Hepatocyte (in vitro differentiated cells): ENCODE results near the gene SAFB2. TPM values are rescaled to one million over a fixed set of nuclear protein-coding genes. Genes with fewer than 3 reads are reported as not detected.

Experiments
- DNase-seq: peaks from one replicate; pipeline ENCODE4 v3.0.0-alpha.2; 2016; ENCODE audit warnings: low spot score
- H2AFZ ChIP-seq: fragments of 200-600 bp; sonication (generic); 2 replicates; pipeline ENCODE4 v1.6.0; 2016; ENCODE audit warnings: antibody characterized with exemption, mild to moderate bottlenecking
- H3K27ac ChIP-seq: fragments of 200-600 bp; sonication (generic); 2 replicates; pipeline ENCODE4 v1.5.1; 2016; ENCODE audit warnings: mild to moderate bottlenecking
- H3K27me3 ChIP-seq: fragments of 200-600 bp; sonication (generic); 2 replicates; pipeline ENCODE4 v1.6.1; 2016
- H3K36me3 ChIP-seq: fragments of 200-600 bp; sonication (generic); replicated peaks from 2 replicates; pipeline ENCODE4 v1.5.1; 2016; ENCODE audit warnings: low read depth; ENCODE audit not compliant: insufficient read depth
- H3K4me1 ChIP-seq: fragments of 200-600 bp; sonication (generic); 2 replicates; pipeline ENCODE4 v1.5.1; 2016; ENCODE audit warnings: mild to moderate bottlenecking, moderate library complexity; ENCODE audit not compliant: insufficient read depth
- H3K4me2 ChIP-seq: fragments of 200-600 bp; sonication (generic); 2 replicates; pipeline ENCODE4 v1.6.0; 2016
- H3K4me3 ChIP-seq: fragments of 200-600 bp; sonication (generic); 2 replicates; pipeline ENCODE4 v1.5.1; 2016; ENCODE audit warnings: mild to moderate bottlenecking
- H3K79me2 ChIP-seq: fragments of 200-600 bp; sonication (generic); 2 replicates; pipeline ENCODE4 v1.6.0; 2017; ENCODE audit warnings: mild to moderate bottlenecking
- H3K9me2 ChIP-seq: fragments of 200-600 bp; sonication (generic); replicated peaks from 2 replicates; pipeline ENCODE4 v1.6.0; 2017; ENCODE audit warnings: mild to moderate bottlenecking; ENCODE audit not compliant: insufficient read depth
- H3K9me3 ChIP-seq: fragments of 200-600 bp; sonication (generic); 2 replicates; pipeline ENCODE4 v1.5.1; 2016; ENCODE audit warnings: low read depth, mild to moderate bottlenecking
- H4K20me1 ChIP-seq: fragments of 200-600 bp; sonication (generic); 2 replicates; pipeline ENCODE4 v1.6.0; 2016; ENCODE audit warnings: mild to moderate bottlenecking; ENCODE audit not compliant: insufficient read depth, poor library complexity, severe bottlenecking
- EZH2 ChIP-seq: fragments of 200-600 bp; sonication (generic); IDR thresholded peaks from 2 replicates; pipeline ENCODE4 v1.6.1; 2016; ENCODE audit warnings: antibody characterized with exemption, mild to moderate bottlenecking, borderline replicate concordance
- EZH2phosphoT487 ChIP-seq: fragments of 200-600 bp; sonication (generic); IDR thresholded peaks from one replicate; pipeline ENCODE4 v1.6.1; 2018; ENCODE audit warnings: antibody characterized with exemption, mild to moderate bottlenecking, low read depth, moderate library complexity; ENCODE audit not compliant: unreplicated experiment, severe bottlenecking
- WGBS: methylation state at CpG from one replicate; pipeline ENCODE4 v1.1.6; 2016; ENCODE audit warnings: low lambda C conversion rate; ENCODE audit errors: missing lambda C conversion rate; 5-methylcytosine and 5-hydroxymethylcytosine counted together
- polyA plus RNA-seq: library from polyadenylated mRNA; unstranded; fragments of >200 nt; fragmentation: Nextera tagmentation; extraction: Ambion mirVana; gene quantifications from 2 replicates; pipeline ENCODE4 v1.2.1, GENCODE V29; 2016
- total RNA-seq: library from RNA; depleted of rRNA; stranded (reverse); fragments of >200 nt; gene quantifications from 2 replicates; pipeline ENCODE4 v1.2.3, GENCODE V29; 2014
- TF ChIP-seq, protein P1 (sequence below): fragments of 200-600 bp; sonication (generic); IDR thresholded peaks from 2 replicates; pipeline ENCODE4 v1.5.1; 2016; ENCODE audit warnings: antibody characterized with exemption, mild to moderate bottlenecking; ENCODE audit not compliant: poor library complexity

SAFB2 gene
- total and polyA plus RNA-seq, 2 experiments from 2014 or later: 21.1 to 42.6 TPM

DNA sequence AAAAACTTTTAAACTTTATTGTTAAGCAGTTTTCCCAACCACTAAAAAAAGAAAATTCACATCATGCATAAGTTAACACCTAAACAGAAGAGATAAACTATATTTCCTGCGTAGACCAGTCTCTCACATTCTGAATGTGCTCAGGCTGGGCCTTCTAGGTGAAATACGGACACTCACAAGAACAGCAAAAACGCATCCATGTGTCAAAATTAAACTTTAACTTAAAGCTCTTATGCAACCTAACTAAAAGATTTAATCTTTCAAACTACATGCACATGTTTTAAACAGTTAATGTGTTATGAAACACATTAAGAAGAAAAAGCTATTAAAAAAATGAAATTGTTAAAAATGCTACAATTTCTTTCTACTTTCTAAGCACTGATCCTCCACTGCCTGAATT, 2.6 kb downstream of the SAFB2 start:
- Histone ChIP-seq H3K79me2 (peaks cover 79% of the 10 kb centered on the region), H2AFZ (no peak overlapping the region), H3K27ac (no peak overlapping the region), H4K20me1 (peaks cover 24% of the 10 kb centered on the region), H3K36me3 (no peaks in the 10 kb centered on the region), H3K9me3 (no peaks in the 10 kb centered on the region), H3K4me2 (no peak overlapping the region), H3K27me3 (no peaks in the 10 kb centered on the region), H3K4me1 (peaks cover 3% of the 10 kb centered on the region), H3K4me3 (no peak overlapping the region), H3K9me2 (no peaks in the 10 kb centered on the region)
- DNase-seq: no peak
- TF ChIP-seq EZH2 (no peak), EZH2phosphoT487 (no peak)
- TF ChIP-seq, protein P1, sequence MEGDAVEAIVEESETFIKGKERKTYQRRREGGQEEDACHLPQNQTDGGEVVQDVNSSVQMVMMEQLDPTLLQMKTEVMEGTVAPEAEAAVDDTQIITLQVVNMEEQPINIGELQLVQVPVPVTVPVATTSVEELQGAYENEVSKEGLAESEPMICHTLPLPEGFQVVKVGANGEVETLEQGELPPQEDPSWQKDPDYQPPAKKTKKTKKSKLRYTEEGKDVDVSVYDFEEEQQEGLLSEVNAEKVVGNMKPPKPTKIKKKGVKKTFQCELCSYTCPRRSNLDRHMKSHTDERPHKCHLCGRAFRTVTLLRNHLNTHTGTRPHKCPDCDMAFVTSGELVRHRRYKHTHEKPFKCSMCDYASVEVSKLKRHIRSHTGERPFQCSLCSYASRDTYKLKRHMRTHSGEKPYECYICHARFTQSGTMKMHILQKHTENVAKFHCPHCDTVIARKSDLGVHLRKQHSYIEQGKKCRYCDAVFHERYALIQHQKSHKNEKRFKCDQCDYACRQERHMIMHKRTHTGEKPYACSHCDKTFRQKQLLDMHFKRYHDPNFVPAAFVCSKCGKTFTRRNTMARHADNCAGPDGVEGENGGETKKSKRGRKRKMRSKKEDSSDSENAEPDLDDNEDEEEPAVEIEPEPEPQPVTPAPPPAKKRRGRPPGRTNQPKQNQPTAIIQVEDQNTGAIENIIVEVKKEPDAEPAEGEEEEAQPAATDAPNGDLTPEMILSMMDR: no peak
- 90% methylated on average over 3 of the region's 3 CpGs for WGBS

DNA sequence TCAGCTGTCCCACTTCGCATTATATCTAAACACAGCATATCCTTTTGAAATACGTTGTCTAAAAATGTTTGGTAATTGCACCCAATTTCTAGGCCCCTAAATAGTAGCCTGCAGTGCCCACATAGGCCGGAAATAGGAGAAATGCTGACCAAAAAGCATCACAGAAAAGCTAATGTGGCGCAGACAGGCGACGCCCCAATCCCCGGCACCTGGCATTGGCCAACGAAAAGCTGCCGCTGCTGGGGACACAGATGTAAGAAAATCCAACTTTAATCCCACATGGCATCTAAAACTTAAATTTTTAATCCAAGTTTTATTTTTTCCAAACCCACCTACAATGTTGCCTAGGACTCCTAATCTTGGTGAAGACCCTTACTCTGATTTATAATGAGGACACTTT, 4.0 kb downstream of the SAFB2 start:
- H3K27me3 ChIP-seq: no peaks in the 10 kb centered on the region
- WGBS: 97% methylated on average over 9 of the region's 9 CpGs
- no peak overlapping the region for H3K4me2 ChIP-seq
- H3K4me3 ChIP-seq: no peak overlapping the region
- TF ChIP-seq EZH2: no peak
- no peak for TF ChIP-seq EZH2phosphoT487
- TF ChIP-seq, protein P1: no peak
- no peak for DNase-seq
- no peak overlapping the region for H2AFZ ChIP-seq
- peaks cover 69% of the 10 kb centered on the region for H3K79me2 ChIP-seq
- no peaks in the 10 kb centered on the region for H3K4me1 ChIP-seq
- peaks cover 10% of the 10 kb centered on the region for H4K20me1 ChIP-seq
- H3K36me3 ChIP-seq: no peaks in the 10 kb centered on the region
- H3K9me2 ChIP-seq: no peaks in the 10 kb centered on the region
- H3K9me3 ChIP-seq: no peaks in the 10 kb centered on the region
- no peak overlapping the region for H3K27ac ChIP-seq

DNA sequence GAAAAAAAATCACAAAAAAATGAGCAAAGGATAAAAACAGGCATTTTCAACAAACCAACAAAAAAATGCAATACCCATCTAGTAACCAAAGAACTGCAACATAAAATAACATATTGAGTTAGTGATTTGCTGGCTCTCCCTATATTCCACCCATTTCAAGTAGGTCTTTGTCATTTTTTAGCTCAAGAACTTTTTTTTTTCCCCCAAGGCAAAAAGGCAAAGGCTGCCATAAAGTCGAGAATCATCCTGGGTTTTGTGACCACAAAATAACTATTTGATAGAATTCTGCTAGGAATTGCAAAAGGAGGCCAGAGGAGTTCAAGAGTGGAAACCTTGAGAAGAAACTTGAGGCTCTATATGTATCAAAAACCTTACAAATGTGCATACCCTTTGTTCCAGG, 5.5 kb downstream of the SAFB2 start:
- no peaks in the 10 kb centered on the region for H3K9me3 ChIP-seq
- no peak overlapping the region for H3K4me2 ChIP-seq
- 100% methylated on average over 1 of the region's 1 CpG for WGBS
- H3K27ac ChIP-seq: no peak overlapping the region
- no peaks in the 10 kb centered on the region for H3K4me1 ChIP-seq
- H3K36me3 ChIP-seq: no peaks in the 10 kb centered on the region
- no peak for DNase-seq
- no peaks in the 10 kb centered on the region for H3K9me2 ChIP-seq
- peaks cover 8% of the 10 kb centered on the region for H4K20me1 ChIP-seq
- no peak overlapping the region for H2AFZ ChIP-seq
- no peak overlapping the region for H3K4me3 ChIP-seq
- TF ChIP-seq EZH2phosphoT487 (no peak), EZH2 (no peak)
- TF ChIP-seq, protein P1: no peak
- H3K79me2 ChIP-seq: peaks cover 64% of the 10 kb centered on the region
- no peaks in the 10 kb centered on the region for H3K27me3 ChIP-seq
